SH-SY5Y (cell line): Measurements from ENCODE around the gene RERE.

ENCODE experiments used
- GATA2 ChIP-seq: IDR thresholded peaks from 2 replicates; pipeline ENCODE4 v1.6.1; 2011; ENCODE audit warnings: mild to moderate bottlenecking, low read depth, low read length
- GATA3 ChIP-seq: IDR thresholded peaks from 2 replicates; pipeline ENCODE4 v1.6.1; 2011; ENCODE audit warnings: low read depth, mild to moderate bottlenecking, low read length, moderate library complexity

RERE gene

DNA sequence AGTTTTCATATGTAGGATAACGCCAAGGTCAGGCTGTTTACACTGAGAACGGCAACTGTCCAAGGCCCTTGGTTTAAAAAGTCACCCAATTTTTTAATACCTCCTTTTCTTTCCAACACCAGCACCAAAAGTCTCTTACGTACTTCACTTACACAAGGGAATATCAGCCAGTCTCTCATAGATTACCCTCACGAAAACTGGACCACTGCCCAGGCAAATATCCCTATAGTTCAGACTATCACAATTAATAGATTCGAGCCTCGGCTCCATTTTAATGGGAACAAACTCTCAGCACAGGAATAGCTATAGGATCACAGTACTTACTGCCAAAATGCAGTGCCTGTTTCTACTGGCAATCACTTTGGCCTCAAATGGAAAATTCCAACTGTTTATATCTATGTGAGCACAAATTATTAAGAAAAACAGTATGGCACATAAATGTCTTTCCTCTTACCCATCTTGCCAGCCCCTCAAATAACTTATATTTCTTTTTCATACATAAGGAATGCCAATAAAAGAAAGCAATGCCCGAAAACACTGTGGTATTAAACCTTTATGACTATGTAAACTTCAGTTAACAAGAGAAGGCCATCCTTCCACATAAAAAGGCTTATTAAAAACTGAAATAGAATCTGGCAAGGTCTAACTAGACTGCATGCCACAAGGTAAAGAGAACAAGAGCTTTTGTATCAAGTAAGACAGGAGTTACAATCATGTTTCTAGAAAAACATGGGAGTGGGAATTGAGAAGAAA, 401.7 kb downstream of the RERE start:
- TF ChIP-seq GATA3: no peak

GRCh38 chr1:8412183-8412831, 405.1 kb downstream of the RERE start:
- no peak for TF ChIP-seq GATA3
- no peak for TF ChIP-seq GATA2

- TF ChIP-seq GATA3 (no peak), GATA2 (no peak)
Observed at GRCh38 chr1:8411803-8412182, 405.6 kb downstream of the RERE start.

DNA sequence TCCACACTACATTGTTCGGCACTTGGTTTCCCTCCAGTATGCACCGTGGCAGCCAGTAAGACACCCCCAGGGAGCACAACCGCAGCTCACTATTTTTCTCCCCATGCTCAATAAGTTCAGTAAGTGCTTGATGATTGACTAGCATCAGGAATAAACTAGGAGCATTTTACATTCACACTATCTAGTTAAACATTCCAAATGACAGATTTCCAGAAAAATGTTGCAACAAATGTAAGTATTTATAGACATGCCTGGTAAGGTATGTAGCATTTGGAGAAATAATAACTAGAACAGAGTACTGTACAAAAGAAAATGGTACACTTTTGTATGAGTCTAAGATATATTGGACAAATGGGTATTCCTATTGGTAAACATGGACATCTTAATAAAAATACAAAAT, 406.6 kb downstream of the RERE start:
- TF ChIP-seq GATA2 (no peak), GATA3 (no peak)

GRCh38 chr1:8409606-8410005, 407.8 kb downstream of the RERE start:
- TF ChIP-seq GATA3: no peak
- no peak for TF ChIP-seq GATA2

DNA sequence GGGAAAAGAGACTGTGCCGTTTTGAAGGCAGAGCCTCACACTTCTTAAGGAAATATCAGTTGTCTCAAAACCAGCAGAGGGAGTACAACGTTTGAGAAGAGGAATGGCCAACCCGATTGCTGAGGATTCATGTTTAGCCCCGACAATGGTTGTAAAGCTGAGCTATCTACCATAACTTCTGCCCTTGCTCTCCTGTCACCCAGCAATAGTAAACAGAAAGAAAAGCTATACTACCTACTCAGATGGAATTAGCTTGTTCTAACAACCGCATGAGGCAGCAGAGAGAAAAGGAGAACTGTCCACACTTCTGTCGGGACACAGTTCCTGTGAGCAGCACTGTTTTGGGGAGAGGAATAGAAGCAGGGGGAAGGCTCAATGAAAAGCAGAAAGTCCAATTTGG, 408.3 kb downstream of the RERE start:
- no peak for TF ChIP-seq GATA3
- TF ChIP-seq GATA2: no peak

GRCh38 chr1:8408151-8408839, 409.1 kb downstream of the RERE start:
- no peak for TF ChIP-seq GATA2
- no peak for TF ChIP-seq GATA3

DNA sequence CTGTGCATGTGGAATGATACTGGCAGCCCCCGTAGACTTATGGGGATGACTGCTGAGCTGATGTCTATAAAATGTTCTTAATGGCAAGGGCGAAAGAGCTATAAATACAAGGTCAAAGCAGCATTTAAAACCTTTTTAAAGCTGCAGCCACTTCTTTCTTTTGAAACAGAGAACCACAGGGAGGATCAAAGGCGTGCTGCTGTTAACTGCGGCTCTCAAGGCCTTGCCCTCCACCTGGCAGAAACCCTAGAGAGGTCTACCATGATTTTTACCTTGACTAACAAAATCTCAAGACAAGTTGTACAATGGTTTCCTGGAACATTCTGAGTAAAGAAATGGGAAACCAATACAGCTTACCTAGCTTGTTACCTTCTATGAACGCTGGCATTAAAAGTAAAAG, 409.8 kb downstream of the RERE start:
- TF ChIP-seq GATA2: no peak
- no peak for TF ChIP-seq GATA3

DNA sequence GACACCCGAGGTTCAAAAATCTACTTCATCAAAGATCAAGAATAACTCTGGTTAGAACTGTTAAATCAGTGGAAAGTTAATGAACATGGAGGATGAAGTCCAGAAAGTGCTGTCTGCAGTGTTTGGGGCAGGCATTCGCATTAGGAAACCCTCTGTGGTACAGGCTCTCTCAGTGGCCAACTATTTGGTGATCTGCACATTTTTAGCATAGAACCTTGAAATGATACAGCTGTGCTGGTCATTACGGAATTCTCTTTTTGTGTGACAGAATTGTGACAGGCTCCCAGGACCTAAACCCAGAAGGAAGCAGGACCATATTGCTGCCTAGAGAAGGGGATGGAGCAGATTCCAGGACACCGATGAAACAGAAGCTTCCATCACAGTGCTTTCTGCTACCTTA, 410.5 kb downstream of the RERE start:
- TF ChIP-seq GATA3 (no peak), GATA2 (no peak)

DNA sequence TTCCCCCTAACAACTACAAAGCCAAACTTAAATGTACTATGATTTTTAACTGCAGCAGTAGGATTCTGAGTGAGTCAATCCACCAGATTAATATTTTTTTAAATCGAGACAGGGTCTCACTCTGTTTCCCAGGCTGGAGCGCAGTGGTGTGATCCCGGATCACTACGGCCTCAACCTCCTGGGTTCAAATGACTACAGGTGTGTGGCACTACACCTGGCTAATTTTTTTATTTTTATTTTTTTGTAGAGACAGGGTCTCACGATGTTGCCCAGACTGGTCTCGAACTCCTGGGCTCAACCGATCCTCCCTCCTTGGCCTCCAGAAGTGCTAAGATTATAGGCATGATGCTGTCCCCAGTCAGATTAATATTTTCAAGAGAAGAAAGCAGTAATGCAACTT, 411.4 kb downstream of the RERE start:
- TF ChIP-seq GATA3 (no peak), GATA2 (no peak)

GRCh38 chr1:8404460-8405370, 412.7 kb downstream of the RERE start:
- TF ChIP-seq GATA2 (no peak), GATA3 (no peak)

DNA sequence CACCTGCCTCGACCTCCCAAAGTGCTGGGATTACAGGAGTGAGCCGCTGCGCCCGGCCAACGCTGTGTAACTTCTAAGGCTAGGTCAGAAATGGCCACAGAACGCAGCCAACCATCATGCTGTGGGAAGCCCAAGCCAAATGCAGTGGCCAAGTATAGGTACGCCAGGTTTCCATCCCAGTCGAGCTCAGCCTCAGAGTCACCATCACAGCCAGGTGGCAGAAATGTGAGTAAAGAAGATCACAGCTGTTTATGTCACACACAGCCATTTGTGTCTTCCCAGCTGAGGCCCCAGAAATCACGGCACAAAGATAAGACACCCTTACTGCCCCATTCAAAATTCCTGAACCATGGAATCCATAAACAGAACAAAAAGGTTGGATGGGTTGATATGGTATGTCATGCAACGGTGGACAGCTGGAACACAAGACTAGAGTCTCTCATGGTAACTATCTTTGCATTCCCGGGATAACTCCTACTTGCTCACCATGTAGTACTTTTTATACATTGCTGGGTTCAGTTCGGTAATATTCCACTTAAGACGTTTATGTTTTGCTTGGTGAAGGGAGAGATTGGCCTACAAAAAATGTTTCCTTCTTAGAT, 415.2 kb downstream of the RERE start:
- TF ChIP-seq GATA3 (no peak), GATA2 (no peak)

DNA sequence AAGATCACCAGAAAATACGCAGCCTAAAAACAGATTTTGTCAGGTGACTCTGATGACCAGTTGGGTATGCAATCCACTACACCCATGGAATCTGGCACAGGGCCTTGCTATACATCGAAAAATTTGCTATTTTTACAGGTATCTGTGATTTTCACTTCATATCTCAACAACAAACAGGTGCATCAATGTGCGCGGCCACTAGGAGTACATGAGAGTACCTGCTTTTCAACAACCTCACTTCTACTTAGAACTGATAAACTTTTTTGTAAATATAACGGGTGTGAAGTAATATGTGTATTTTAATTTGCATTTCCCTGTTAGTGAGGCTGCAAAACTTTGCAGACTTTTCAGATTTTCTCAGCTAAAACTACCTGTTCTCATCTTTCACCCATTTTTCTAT, 418.8 kb downstream of the RERE start:
- TF ChIP-seq GATA2: no peak
- TF ChIP-seq GATA3: no peak

- TF ChIP-seq GATA2: no peak
- TF ChIP-seq GATA3: no peak
Observed at GRCh38 chr1:8398086-8398485, 419.4 kb downstream of the RERE start.
